Liver (tissue), 9 donors: ENCODE results near the gene OR52R1. TPM values are rescaled to one million over a fixed set of nuclear protein-coding genes. Genes with fewer than 3 reads are reported as not detected.

ENCODE experiments used
- DNase-seq: peaks from one replicate; pipeline ENCODE4 v3.0.0-alpha.2; 2017; ENCODE audit warnings: low spot score
- H3K27ac ChIP-seq, 2 donors: one replicate each; pipeline ENCODE4 v1.7.0; 2013; ENCODE audit warnings: inconsistent platforms in 2 of 2, low read length in 2 of 2, control low read depth in 1 of 2, low read depth in 1 of 2, mild to moderate bottlenecking in 1 of 2
- H3K27me3 ChIP-seq, 4 donors: one replicate each; pipeline versions ENCODE4 v1.6.1 to v1.7.0; 2013; ENCODE audit warnings: low read length in 3 of 4, inconsistent platforms in 1 of 4, mild to moderate bottlenecking in 1 of 4, moderate library complexity in 1 of 4; ENCODE audit not compliant: control insufficient read depth in 4 of 4, insufficient read depth in 4 of 4
- H3K36me3 ChIP-seq, 4 donors: one replicate each; pipeline versions ENCODE4 v1.6.1 to v1.7.0; 2013; ENCODE audit warnings: low read length in 3 of 4, mild to moderate bottlenecking in 3 of 4, low read depth in 1 of 4, moderate library complexity in 1 of 4; ENCODE audit not compliant: control insufficient read depth in 4 of 4, insufficient read depth in 3 of 4
- H3K4me1 ChIP-seq, 4 donors: one replicate each; pipeline versions ENCODE4 v1.6.1 to v1.7.0; 2013; ENCODE audit warnings: low read length in 3 of 4, mild to moderate bottlenecking in 3 of 4, moderate library complexity in 1 of 4; ENCODE audit not compliant: control insufficient read depth in 4 of 4, insufficient read depth in 4 of 4
- H3K4me3 ChIP-seq, 3 donors: one replicate each; pipeline versions ENCODE4 v1.6.1 to v1.7.0; 2013; ENCODE audit warnings: low read length in 3 of 3, control low read depth in 1 of 3, low read depth in 1 of 3, mild to moderate bottlenecking in 1 of 3
- H3K9ac ChIP-seq, 2 donors: one replicate each; pipeline ENCODE4 v1.7.0; 2013; ENCODE audit warnings: low read length in 2 of 2, mild to moderate bottlenecking in 2 of 2, moderate library complexity in 2 of 2, control low read depth in 1 of 2, low read depth in 1 of 2
- H3K9me3 ChIP-seq, 4 donors: one replicate each; pipeline versions ENCODE4 v1.6.1 to v1.7.0; 2013; ENCODE audit warnings: low read length in 3 of 4; ENCODE audit not compliant: control insufficient read depth in 4 of 4
- ATF3 ChIP-seq: IDR thresholded peaks from 2 replicates; pipeline ENCODE4 v1.6.1; 2016; ENCODE audit warnings: antibody characterized with exemption
- EGR1 ChIP-seq, 2 donors: IDR thresholded peaks; 2 replicates each; pipeline ENCODE4 v1.6.1; 2016 to 2018; ENCODE audit warnings: antibody characterized with exemption in 2 of 2, low read depth in 2 of 2
- FOXA1 ChIP-seq: IDR thresholded peaks from 2 replicates; pipeline ENCODE4 v1.6.1; 2016; ENCODE audit warnings: antibody characterized with exemption
- GABPA ChIP-seq, 2 donors: IDR thresholded peaks in 1 of 2; conservative IDR thresholded peaks in 1 of 2; 2 replicates each; pipeline ENCODE4 v1.6.1; 2016; ENCODE audit warnings: antibody characterized with exemption in 2 of 2, mild to moderate bottlenecking in 1 of 2, moderate library complexity in 1 of 2
- HNF4A ChIP-seq, 2 donors: conservative IDR thresholded peaks; 2 replicates each; pipeline ENCODE4 v1.6.1; 2016; ENCODE audit warnings: antibody characterized with exemption in 2 of 2, mild to moderate bottlenecking in 2 of 2
- MAX ChIP-seq: IDR thresholded peaks from 2 replicates; pipeline ENCODE4 v1.6.1; 2016; ENCODE audit warnings: antibody characterized with exemption
- NR2F2 ChIP-seq: IDR thresholded peaks from 2 replicates; pipeline ENCODE4 v1.6.1; 2016; ENCODE audit warnings: antibody characterized with exemption
- RAD21 ChIP-seq, 2 donors: IDR thresholded peaks; 2 replicates each; pipeline ENCODE4 v1.6.1; 2016; ENCODE audit warnings: antibody characterized with exemption in 2 of 2, mild to moderate bottlenecking in 2 of 2
- RXRA ChIP-seq, 2 donors: IDR thresholded peaks; 2 replicates each; pipeline ENCODE4 v1.6.1; 2017 to 2018; ENCODE audit warnings: antibody characterized with exemption in 2 of 2, mild to moderate bottlenecking in 1 of 2
- YY1 ChIP-seq: IDR thresholded peaks from 2 replicates; pipeline ENCODE4 v1.6.1; 2016; ENCODE audit warnings: antibody characterized with exemption, mild to moderate bottlenecking
- ZBTB33 ChIP-seq: IDR thresholded peaks from 2 replicates; pipeline ENCODE4 v1.6.1; 2016; ENCODE audit warnings: antibody characterized with exemption
- WGBS: extraction: QIAGEN DNeasy Blood & Tissue Kit; methylation state at CpG from one replicate; pipeline ENCODE4 v1.1.7; 2013; 5-methylcytosine and 5-hydroxymethylcytosine counted together
- polyA plus RNA-seq, 2 donors: library from polyadenylated mRNA; stranded (reverse) in 1 of 2; unstranded in 1 of 2; fragments of 200-250 nt in 1 of 2; fragments of >200 nt in 1 of 2; fragmentation: Nextera tagmentation in 1 of 2; extraction: Ambion mirVana in 1 of 2; gene quantifications; one replicate each; pipeline versions ENCODE4 v1.2.1 to v1.2.3, GENCODE V29; 2013 to 2015
- total RNA-seq, 2 donors: library from RNA; depleted of rRNA; stranded (reverse); fragments of >200 nt; gene quantifications; one replicate each; pipeline ENCODE4 v1.2.3, GENCODE V29; 2014
- TF ChIP-seq, protein P1 (sequence below): fragments of 150-350 bp; IDR thresholded peaks from 2 replicates; pipeline ENCODE4 v1.5.1; 2017; ENCODE audit warnings: improper control_type of control experiment, low read depth, low read length; ENCODE audit not compliant: missing input control
- TF ChIP-seq, protein P2 (sequence below): IDR thresholded peaks from 2 replicates; pipeline ENCODE4 v1.6.1; 2016; ENCODE audit warnings: antibody characterized with exemption, mild to moderate bottlenecking
- donor health status: healthy.
- donor health status: healthy.
- donor health status: healthy.
- donor health status: healthy.
- donor health status: healthy.

Gene OR52R1
- total and polyA plus RNA-seq, 4 donors: not detected

DNA sequence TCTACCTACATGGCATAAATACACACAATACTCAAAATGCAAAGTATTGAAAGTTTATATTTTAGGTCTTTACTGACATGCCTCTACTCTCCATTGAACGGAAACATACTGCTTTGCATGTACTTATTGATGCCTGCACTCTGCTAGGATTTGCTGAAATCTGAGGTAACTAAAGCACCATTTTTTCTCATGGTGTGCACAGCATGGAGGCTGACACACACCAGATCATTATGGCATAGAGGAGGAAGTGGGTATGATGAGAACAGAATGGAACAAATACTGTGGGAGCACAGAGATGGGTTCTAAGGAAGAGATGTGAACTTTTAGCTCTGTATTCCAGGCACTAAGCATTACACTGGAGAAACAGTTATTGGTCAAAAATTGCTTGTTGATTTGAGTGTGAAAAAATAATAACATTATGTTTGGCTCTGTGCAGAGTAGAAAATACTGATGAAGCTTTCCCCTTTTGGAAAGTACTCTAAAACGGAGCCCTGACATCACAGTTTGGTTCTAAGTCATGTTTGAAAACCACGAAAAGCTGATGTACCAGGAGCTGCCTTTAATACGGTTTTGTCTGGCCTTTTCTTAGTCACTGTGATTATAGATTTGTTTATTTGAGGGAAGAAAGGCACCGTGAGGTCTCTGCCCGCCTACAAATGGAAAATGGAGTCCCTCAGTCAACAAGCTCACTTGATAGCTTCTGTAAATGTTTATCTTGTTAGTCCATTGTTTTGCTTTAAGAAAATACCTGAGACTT, 5.6 kb downstream of the OR52R1 start:
- Histone ChIP-seq H3K36me3 (no peaks in the 10 kb centered on the region), H3K9me3 (peaks cover 0 to 5% (median 0%) of the 10 kb centered on the region in 4 donors), H3K4me1 (no peaks in the 10 kb centered on the region), H3K27ac (no peak overlapping the region), H3K9ac (no peak overlapping the region), H3K27me3 (no peaks in the 10 kb centered on the region), H3K4me3 (no peak overlapping the region)
- no peak for DNase-seq
- TF ChIP-seq ZBTB33 (no peak), GABPA (IDR thresholded peaks at IDR 0.05 in 1 of 2, conservative IDR thresholded peaks at IDR 0.05 in 1 of 2) (no peak), MAX (no peak), RAD21 (IDR thresholded peaks at IDR 0.05) (no peak), YY1 (no peak), HNF4A (conservative IDR thresholded peaks at IDR 0.05) (no peak), EGR1 (IDR thresholded peaks at IDR 0.05; ENCODE audit: low read depth in 2 of 2) (no peak), FOXA1 (no peak), NR2F2 (no peak), ATF3 (no peak), RXRA (IDR thresholded peaks at IDR 0.05) (no peak)
- TF ChIP-seq, protein P1, sequence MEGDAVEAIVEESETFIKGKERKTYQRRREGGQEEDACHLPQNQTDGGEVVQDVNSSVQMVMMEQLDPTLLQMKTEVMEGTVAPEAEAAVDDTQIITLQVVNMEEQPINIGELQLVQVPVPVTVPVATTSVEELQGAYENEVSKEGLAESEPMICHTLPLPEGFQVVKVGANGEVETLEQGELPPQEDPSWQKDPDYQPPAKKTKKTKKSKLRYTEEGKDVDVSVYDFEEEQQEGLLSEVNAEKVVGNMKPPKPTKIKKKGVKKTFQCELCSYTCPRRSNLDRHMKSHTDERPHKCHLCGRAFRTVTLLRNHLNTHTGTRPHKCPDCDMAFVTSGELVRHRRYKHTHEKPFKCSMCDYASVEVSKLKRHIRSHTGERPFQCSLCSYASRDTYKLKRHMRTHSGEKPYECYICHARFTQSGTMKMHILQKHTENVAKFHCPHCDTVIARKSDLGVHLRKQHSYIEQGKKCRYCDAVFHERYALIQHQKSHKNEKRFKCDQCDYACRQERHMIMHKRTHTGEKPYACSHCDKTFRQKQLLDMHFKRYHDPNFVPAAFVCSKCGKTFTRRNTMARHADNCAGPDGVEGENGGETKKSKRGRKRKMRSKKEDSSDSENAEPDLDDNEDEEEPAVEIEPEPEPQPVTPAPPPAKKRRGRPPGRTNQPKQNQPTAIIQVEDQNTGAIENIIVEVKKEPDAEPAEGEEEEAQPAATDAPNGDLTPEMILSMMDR: no peak
- TF ChIP-seq, protein P2, sequence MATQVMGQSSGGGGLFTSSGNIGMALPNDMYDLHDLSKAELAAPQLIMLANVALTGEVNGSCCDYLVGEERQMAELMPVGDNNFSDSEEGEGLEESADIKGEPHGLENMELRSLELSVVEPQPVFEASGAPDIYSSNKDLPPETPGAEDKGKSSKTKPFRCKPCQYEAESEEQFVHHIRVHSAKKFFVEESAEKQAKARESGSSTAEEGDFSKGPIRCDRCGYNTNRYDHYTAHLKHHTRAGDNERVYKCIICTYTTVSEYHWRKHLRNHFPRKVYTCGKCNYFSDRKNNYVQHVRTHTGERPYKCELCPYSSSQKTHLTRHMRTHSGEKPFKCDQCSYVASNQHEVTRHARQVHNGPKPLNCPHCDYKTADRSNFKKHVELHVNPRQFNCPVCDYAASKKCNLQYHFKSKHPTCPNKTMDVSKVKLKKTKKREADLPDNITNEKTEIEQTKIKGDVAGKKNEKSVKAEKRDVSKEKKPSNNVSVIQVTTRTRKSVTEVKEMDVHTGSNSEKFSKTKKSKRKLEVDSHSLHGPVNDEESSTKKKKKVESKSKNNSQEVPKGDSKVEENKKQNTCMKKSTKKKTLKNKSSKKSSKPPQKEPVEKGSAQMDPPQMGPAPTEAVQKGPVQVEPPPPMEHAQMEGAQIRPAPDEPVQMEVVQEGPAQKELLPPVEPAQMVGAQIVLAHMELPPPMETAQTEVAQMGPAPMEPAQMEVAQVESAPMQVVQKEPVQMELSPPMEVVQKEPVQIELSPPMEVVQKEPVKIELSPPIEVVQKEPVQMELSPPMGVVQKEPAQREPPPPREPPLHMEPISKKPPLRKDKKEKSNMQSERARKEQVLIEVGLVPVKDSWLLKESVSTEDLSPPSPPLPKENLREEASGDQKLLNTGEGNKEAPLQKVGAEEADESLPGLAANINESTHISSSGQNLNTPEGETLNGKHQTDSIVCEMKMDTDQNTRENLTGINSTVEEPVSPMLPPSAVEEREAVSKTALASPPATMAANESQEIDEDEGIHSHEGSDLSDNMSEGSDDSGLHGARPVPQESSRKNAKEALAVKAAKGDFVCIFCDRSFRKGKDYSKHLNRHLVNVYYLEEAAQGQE: no peak
- WGBS: 52% methylated on average over 6 of the region's 6 CpGs

DNA sequence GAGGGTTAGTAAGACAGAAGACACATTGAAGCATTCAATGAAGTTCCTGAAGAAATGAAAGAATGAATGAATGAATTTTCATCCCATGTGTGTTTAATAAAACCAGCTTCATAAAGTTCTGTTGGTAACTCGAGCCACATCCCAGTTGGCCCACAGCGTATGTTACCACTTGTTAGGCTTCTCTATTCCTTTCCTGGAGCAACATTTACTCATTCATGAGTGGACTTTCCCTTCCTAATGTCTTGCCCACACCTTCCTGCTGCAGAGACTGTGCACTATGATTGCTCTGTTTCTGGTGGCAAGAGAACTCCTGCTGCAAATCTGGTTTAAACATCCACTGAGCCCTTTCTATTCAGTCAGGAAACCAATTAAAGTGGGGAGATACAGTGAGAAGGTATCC, 7.0 kb downstream of the OR52R1 start:
- no peak for DNase-seq
- no peaks in the 10 kb centered on the region for H3K27me3 ChIP-seq
- no peaks in the 10 kb centered on the region for H3K36me3 ChIP-seq
- no peak overlapping the region for H3K27ac ChIP-seq
- no peak overlapping the region for H3K9ac ChIP-seq
- no peak overlapping the region for H3K4me3 ChIP-seq
- H3K4me1 ChIP-seq: no peaks in the 10 kb centered on the region
- TF ChIP-seq, protein P1: no peak
- peaks cover 0 to 5% (median 0%) of the 10 kb centered on the region in 4 donors for H3K9me3 ChIP-seq
- WGBS: 31% methylated on average over 2 of the region's 2 CpGs
